ENCODE results near the gene KCNMA1. TPM values are rescaled to one million over a fixed set of nuclear protein-coding genes. Genes with fewer than 3 reads are reported as not detected.

KCNMA1 gene
- total and polyA plus RNA-seq, 9 of the 15 experiments (the other 6 are each of a cell fraction or from before 2014, with no cell fraction given), result 0.01 to 0.95 (median 0.15) TPM; not detected in 4

DNA sequence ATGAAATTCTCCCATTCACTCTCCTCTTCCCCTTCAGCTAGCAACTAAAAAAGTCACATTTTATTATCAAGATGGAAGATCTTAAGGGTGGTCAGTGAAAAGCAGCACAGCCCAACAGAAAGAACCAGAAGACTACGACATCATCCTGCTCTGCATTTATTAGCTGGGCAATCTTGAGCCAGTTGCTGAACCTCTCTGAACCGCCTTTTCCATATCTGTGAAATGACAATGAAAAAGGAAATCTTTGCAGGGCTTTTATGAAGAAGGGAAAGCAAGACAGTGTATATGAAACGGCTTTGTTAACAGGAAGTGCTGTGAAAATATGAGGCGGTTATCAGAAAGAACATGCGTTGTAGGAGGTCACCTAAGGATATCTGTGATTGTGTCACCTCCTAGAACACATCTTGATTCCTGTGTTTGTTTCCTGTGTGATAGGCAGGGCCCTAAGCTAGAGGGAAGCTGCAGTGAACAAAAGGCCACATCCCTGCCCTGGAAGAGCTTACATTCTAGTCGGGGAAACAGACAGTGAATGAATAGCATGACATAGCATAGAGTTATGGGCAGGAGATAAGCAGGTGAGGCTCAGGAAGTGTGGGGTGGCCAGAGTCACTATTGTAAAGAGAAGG lies 36.0 kb upstream of the KCNMA1 start (continued):
- TF ChIP-seq ZNF318 (IDR thresholded peaks at IDR 0.05; ENCODE audit: borderline replicate concordance in 1 of 2, low read depth in 1 of 2), result no peak
- TF ChIP-seq CCNT2 (IDR thresholded peaks at IDR 0.05; ENCODE audit: borderline replicate concordance, extremely low read depth, insufficient read length, low read depth, low read length), result no peak
- TF ChIP-seq PTBP1 (IDR thresholded peaks at IDR 0.05; ENCODE audit: low read depth, low read length), result no peak
- no peak for TF ChIP-seq ARID4B (CRISPR knock-in tag; IDR thresholded peaks at IDR 0.05)
- TF ChIP-seq, protein P1, sequence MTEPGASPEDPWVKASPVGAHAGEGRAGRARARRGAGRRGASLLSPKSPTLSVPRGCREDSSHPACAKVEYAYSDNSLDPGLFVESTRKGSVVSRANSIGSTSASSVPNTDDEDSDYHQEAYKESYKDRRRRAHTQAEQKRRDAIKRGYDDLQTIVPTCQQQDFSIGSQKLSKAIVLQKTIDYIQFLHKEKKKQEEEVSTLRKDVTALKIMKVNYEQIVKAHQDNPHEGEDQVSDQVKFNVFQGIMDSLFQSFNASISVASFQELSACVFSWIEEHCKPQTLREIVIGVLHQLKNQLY (CRISPR knock-in tag; conservative IDR thresholded peaks at IDR 0.05), result no peak
- TF ChIP-seq HBP1 (CRISPR knock-in tag; IDR thresholded peaks at IDR 0.05), result no peak
- TF ChIP-seq BRCA1 (IDR thresholded peaks at IDR 0.05), result no peak
- no peak for TF ChIP-seq BRCA1 (CRISPR knock-in tag; IDR thresholded peaks at IDR 0.05)
- peak; percentile 71 for TF ChIP-seq ZFP36 (IDR thresholded peaks at IDR 0.05; ENCODE audit: low read depth, low read length, partially characterized antibody)
- TF ChIP-seq HNRNPH1 (optimal IDR thresholded peaks at IDR 0.05; ENCODE audit: low read depth, low read length), result no peak
- no peak for TF ChIP-seq ZNF239 (CRISPR knock-in tag; IDR thresholded peaks at IDR 0.05)
- TF ChIP-seq MIER1 (IDR thresholded peaks at IDR 0.05; ENCODE audit: low read depth), result no peak
